GM11168 (cell line): Measurements from ENCODE around the gene C5AR2.
"Not testable (repeated sequence)": the region's sequence is repeated elsewhere in the genome, so short reads cannot be mapped to it uniquely, and the experiment has no call there.

Source experiments
- in situ Hi-C: fragments of 300-500 bp; cut with MboI; formaldehyde crosslinking; loops from one replicate; pipeline ENCODE4 v1.12.0; 2022; ENCODE audit warnings: low sequenced_read_pairs; ENCODE audit not compliant: unreplicated experiment

Gene C5AR2

DNA sequence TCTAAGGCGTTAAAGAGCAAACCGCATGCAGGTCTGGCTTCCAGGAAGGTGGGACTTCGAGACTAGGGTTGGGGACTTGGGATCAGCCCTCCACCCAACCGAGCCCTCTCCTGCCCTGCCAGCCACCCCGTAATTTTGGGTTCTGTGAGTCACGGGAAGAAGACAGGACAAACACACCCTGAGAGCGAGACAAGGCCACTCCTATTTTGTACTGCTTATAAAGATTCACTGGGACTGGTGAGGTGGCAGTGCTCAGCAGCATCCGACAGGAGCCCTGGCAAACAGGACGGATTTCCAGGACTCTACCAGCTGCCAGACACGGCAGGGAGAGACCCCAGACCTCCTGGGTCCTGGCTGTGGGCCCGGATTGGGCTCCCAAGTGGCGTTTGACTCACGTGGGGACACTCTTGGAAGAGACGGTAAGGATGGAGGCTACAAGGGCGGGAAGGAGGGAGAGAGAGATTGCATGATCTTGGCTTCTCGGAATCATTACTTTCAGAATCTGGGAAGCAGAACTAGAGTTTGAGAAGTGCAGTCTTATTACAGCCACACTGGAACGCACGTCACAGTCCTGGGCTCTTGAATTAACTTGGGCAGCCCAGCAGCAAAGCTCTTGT is at the start of gene C5AR2:
Gene C5AR2, plus strand, starts transcription at position 245 of the 617 bp plus-strand sequence. CDS start 8,625 bp downstream, outside the sequence.
- in situ Hi-C loops, result no loop called here

DNA sequence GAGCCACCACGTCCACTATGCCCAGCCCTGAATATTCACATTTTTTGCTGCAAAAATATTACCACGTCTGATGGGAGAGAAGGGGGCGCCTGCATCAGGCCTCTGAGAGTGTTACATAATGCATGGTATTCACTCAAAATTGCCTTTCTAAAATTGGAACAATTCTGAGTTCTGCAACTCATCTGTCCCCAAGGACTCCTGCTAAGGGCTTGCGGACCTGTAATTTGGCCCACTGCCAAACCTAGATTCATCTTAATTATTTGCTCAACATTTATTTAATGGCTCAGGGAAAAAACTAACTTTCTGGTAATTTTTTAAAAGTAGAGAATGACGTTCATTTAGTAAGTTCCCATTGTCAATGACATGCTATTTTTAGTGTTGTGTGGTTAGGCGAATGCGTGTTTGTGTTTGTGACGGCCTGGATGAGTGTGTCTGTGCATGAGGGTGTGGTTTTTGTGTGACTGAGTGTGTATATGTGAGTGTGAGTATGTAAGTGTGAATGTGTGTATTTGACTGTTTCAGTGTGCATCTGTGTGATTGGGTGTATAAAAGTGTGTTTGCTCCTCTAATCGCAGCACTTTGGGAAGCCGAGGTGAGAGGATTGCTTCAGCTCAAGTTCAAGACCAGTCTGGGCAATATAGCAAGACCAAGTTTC is 48.4 kb upstream of the C5AR2 start:
- in situ Hi-C loops, result loop anchor here (25.0 kb wide), 1 partner anchor 429 kb away; the partner anchor contains the start of gene EHD2

DNA sequence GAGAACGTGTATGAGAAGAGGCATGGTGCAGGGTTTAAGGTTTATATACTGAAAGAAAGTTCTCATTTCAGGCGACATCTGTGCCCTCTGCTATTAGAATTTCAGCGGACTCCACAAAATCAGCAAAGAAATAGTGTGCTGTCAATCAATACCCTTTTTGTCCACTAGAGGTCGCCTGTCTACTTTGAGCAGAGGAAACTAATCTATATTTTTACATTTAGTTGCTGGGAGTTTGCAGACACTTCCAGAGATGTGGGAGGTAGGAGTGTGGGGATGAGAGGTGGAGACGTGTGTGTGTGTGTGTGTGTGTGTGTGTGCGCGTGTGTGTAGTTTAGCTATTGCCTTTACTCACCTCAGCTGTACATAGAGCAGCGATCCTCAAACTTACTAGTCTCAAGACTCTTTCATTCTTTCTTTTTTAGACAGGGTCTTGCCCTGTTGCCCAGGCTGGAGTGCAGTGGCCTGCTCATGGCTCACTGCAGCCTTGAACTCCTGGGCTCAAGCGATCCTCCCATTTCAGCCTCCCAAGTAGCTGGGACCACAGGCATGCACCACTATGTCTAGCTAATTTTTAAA is 47.6 kb upstream of the C5AR2 start:
- in situ Hi-C loops, result loop anchor here (25.0 kb wide), 1 partner anchor 428 kb away; the partner anchor contains the start of gene EHD2

DNA sequence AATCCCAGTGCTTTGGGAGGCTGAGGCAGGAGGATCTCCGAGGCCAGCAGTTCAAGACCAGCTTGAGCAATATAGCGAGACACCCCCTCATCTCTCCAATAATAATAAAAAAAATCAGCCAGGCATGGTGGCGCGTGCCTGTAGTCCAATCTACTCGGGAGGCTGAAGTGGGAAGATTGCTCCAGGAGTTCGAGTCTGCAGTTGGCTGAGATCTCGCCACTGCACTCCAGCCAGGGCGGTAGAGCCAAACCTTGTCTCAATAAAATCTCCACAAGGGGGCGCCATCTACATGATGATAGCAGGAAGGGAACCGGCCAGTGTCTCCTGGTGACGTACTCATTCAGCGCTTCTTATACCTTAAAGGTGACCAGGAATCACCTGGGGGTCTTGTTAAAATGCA is 35.9 kb upstream of the C5AR2 start:
- in situ Hi-C loops, result loop anchor here (5.0 to 25.0 kb wide), 2 partner anchors 96 to 416 kb away; partner anchors contain the start of gene EHD2

DNA sequence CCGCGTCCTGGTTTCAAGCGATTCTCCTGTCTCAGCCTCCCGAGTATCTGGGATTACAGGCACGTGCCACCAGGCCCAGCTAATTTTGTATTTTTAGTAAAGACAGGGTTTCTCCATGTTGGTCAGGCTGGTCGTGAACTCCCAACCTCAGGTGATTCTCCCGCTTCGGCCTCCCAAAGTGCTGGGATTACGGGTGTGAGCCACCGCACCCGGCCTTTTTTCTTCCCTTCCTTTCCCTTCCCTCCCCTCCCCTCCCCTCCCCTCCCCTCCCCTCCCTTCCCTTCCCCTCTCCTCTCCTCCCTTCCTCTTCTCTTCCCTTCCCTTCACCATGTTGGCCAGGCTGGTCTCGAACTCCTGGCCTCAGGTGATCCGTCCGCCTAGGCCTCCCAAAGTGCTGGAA is 31.1 kb upstream of the C5AR2 start:
- in situ Hi-C loops, result not testable (repeated sequence)

DNA sequence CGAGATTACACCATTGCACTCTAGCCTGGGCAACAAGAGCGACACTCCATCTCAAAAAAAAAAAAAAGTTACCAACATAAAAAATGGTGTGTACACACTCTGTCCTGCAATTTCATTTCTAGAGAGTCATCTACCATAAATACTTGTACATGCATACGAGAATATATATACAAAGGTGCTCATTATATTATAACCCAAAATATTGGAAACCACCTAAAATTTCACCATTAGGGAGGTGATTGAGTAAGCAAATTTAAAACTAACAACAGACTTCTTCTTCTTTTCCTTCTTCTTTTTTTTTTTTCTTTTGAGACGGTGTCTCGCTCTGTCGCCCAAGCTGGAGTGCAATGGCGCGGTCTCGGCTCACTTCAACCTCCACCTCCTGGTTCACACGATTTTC is 29.7 kb upstream of the C5AR2 start:
- in situ Hi-C loops, result no loop called here

DNA sequence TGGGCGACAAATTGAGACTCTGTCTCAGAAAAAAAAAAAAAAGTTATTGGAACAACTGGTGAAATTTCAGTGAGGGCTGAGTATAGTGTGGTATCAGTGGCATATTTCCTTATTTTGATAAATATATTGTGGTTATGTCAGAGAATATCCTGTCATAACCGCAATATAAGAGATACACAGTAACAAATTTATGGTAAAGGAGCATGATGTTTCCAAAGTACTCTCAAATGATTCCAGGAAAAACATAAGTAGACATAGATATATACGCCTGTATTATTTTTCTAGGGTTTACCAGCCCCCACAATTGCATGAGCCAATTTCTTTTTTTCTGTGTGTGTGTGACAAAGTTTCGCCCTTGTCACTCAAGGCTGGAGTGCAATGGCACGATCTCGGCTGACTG is 28.0 kb upstream of the C5AR2 start:
- in situ Hi-C loops, result no loop called here

DNA sequence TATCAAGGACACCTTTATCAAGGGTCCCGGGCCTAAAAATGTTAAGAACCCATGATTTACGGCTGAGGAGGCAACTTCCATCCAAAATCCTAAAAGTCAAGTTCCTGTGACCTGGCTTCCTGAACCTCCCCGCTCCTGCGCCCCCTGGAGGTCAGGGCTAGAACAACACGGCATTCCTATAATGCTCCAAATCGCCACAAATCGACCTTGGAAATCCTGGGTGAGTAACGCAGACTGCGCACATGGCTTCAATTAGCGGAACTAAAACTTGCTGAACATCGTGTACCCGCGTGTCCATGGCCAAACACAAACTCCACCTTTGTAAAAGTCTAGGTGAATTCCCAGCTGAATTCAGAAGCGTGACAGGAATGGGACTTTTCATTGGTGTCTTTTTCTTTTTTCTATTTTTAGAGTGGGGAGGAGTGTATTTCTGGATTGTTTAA is 26.6 kb upstream of the C5AR2 start:
- in situ Hi-C loops, result no loop called here

DNA sequence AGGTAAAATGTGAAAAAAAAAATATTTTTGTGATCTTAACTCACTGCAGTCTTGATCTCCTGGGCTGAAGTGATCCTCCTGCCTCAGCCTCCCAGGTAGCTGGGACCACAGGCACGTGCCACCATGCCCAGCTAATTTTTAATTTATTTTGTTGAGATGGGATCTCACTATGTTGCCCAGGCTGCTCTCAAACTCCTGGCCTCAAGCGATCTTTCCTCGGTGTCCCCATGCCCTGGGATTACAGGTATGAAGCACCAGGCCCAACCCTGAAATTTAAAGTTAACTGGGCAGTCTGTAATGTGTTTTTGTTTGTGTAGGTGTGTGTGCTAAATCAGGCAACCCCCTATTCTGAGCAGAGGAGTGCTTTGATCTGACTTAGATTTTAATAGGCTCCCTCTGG is 25.7 kb upstream of the C5AR2 start:
- in situ Hi-C loops, result no loop called here

DNA sequence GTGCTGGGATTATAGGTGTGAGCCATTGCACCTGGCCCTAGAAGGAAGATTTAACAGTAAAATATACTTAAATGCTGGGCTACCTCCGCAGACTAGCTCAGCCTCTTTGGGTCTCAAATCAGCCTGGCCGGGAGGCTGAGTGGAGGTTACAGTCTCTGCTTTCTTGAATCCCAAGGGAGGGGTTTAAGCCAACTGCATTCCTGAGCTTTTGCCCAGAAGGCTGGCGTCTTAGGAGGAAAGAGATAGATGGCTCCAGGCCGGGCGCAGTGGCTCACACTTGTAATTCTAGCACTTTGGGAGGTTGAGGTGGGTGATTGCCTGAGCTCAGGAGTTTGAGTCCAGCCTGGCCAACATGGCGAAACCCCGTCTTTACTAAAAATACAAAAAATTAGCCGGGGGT is 22.9 kb upstream of the C5AR2 start:
- in situ Hi-C loops, result no loop called here

DNA sequence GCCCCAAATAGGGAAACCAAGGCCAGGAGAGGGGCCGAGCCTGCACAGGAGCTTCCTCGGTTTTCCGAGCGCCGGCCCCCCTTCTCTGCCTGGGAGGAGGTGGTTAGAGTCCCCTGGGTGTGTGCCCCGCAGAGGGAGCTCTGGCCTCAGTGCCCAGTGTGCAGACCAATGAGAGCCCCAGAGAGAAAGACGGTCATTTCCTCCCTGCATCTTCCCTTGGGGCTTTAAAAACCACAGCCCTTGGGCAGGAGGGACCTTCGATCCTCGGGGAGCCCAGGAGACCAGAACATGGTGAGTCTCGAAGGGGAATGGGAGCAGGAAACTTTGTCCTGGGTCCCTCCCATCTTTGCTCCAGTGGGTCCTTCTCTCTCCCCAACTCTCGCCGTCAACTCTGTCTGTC is 22.4 kb upstream of the C5AR2 start, which contains the start of gene C5AR1:
Gene C5AR1, plus strand, starts transcription at position 254 of the 400 bp plus-strand sequence. Its CDS starts 35 bp downstream, at position 289.
- in situ Hi-C loops, result no loop called here

DNA sequence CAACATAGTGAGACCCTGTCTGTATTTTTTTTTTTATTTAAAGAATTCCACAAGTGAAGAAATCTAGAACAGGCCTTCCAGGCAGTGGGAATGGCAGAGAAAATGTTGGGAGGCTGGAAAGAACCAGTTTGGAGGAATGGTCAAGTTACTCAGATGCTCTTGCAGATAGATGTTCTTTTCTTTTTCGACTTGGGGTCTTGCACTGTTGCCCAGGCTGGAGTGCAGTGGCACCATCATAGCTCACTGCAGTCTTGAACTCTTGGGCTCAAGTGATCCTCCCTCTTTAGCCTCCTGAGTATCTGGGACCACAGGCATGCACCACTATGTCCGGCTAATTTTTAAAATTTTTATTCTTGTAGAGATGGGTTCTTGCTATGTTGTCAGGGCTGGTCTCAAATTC is 21.7 kb upstream of the C5AR2 start:
- in situ Hi-C loops, result no loop called here

DNA sequence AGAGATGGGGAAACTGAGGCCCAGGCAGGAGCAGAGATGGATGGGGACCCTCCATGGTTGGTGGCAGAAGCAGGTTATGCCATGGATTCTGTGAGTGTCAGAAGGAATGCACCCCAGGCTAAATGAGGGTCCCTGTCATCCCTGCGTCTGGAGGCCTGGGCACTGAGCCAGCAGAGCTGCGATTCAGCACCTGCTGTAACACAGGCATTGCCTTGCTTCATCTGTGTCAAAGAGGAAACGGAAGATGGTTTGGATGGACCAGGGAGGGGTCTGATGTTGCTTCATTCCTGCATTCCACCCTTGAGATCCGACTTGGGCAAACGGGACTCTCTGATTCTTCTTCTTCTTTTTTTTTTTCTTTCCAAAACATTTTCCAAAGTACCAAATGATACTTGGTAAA is 21.2 kb upstream of the C5AR2 start:
- in situ Hi-C loops, result no loop called here

DNA sequence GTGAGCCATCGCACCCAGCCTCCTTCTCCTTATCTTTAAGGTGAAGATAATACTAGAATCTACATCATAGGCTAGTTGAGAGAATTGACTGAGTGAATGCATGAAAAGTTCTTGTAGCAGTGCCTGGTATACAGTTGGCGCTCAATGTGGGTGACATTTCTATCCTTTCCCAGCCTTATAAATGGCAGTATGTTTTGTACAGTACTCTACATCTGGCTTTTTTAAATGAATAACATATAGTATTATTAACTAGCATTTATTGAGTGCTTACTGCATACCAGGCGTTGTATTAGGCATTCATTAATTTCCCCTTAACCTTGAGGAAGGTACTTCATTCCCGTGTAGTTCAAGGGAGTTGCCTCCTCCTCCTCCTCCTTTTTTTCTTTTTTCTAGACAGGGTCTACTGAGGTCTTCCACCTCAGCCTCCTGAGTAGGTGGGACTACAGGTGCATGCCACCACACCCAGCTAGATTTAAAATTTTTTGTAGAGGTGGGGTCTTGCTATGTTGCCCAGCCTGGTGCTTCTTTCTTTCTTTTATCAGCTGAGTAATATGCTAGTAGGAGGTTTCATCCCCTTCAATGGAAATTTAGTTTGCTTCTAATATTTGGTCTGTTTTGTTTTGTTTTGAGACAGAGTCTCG is 19.5 kb upstream of the C5AR2 start:
- in situ Hi-C loops, result no loop called here

DNA sequence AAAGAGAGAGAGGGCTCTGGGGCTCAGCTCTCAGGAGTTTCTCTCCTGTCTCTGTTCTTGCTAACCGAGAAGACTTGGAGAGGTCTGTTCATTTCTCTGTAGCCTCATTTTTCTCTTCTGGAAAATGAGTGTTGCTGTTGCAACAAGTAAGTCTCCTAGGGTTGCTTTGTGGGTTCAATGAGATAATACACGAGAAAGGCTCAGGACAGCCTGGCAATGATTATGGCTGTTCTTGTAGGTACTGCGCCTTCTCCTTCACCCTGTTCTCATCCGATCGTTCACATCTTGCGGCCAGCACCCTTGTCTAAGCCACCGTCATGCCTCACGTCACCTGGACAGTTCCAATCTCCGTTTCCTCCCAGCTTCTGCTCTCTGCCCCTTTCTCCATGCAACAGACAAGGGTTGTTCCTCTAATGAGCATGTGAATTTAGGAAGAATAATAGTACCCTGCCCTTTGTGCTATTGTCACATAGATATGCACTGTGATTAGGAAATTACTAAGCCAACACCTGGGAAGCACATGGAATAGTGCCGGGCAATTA is 18.1 kb upstream of the C5AR2 start:
- in situ Hi-C loops, result no loop called here

DNA sequence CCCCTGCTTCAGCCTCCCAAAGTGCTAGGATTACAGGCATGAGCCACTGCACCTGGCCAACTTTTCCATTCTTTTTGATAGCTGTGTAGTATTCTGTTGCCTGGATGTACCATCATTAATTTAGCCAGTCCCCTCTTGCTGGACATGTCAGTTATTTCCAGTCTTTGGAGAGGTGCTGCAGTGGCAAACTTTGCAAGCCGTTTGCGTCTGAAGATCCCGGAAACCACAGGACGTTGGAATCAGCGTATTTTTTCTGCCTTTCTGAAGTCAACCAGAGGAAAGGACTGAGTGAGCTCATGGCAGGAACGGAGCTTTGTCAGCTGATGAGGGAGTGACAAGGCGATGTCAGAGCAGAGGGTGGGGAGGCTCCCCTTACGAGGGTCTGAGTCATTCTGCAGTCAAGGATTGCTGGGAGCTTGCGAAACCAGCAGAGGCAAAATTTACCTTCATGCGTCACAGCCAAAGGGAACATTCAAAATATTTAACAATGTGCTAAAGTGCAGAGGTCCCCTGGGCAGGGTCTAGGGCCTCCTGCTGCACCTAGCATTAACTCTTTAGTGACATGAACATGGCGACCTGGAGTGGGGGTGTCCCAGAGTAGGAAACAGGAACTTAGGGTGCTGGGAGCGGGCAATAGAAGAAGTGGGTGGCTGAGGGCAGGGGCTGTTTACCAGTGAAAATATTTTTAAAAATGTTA is 16.7 kb upstream of the C5AR2 start:
- in situ Hi-C loops, result no loop called here

DNA sequence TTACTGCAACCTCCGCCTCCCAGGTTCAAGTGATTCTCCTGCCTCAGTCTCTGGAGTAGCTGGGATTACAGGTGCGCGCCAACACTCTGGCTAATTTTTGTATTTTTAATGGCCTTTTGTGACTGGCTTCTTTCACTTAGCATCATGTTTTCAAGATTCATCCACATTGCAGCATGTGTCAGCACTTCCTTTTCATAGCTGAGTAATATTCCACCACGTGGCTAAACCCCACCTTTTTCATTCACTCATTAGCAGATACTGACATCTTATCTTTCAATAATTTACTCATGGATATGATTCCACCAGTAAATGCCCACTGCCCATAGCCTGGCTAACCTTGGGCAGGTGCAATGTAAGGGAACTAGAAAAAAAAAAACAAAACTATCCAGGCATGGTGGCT is 15.5 kb upstream of the C5AR2 start:
- in situ Hi-C loops, result no loop called here

DNA sequence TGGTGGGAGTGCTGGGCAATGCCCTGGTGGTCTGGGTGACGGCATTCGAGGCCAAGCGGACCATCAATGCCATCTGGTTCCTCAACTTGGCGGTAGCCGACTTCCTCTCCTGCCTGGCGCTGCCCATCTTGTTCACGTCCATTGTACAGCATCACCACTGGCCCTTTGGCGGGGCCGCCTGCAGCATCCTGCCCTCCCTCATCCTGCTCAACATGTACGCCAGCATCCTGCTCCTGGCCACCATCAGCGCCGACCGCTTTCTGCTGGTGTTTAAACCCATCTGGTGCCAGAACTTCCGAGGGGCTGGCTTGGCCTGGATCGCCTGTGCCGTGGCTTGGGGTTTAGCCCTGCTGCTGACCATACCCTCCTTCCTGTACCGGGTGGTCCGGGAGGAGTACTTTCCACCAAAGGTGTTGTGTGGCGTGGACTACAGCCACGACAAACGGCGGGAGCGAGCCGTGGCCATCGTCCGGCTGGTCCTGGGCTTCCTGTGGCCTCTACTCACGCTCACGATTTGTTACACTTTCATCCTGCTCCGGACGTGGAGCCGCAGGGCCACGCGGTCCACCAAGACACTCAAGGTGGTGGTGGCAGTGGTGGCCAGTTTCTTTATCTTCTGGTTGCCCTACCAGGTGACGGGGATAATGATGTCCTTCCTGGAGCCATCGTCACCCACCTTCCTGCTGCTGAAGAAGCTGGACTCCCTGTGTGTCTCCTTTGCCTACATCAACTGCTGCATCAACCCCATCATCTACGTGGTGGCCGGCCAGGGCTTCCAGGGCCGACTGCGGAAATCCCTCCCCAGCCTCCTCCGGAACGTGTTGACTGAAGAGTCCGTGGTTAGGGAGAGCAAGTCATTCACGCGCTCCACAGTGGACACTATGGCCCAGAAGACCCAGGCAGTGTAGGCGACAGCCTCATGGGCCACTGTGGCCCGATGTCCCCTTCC is 11.8 kb upstream of the C5AR2 start:
- in situ Hi-C loops, result no loop called here

DNA sequence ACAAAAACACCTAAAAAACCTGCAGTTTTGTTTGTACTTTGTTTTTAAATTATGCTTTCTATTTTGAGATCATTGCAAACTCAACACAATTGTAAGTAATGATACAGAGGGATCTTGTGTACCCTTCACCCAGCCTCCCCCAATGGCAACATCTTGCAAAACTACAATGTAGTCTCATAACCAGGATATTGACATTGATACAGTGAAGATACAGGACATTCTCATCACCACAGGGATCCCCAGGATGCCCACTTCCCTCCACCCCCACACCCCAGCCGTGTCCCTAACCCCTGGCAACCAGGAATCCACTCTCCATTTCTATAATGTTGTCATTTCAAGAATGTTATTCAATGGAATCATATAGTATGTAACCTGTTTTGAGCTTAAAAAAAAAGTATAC is 10.3 kb upstream of the C5AR2 start:
- in situ Hi-C loops, result no loop called here
